HepG2 (cell line): ENCODE results near the gene TBC1D24. TPM values are rescaled to one million over a fixed set of nuclear protein-coding genes. Genes with fewer than 3 reads are reported as not detected.
A peak's percentile ranks its signal among the peaks of the same experiment; 100 is the strongest.

Experiments used
- IRF2 ChIP-seq: IDR thresholded peaks from 2 replicates; pipeline ENCODE4 v1.6.1; 2018; ENCODE audit warnings: missing genetic modification reagents, missing compliant biosample characterization
- ISX ChIP-seq: sonication (generic); formaldehyde crosslinking; conservative IDR thresholded peaks from 2 replicates; pipeline ENCODE4 v1.5.0; 2020; ENCODE audit warnings: missing genetic modification reagents
- JARID2 ChIP-seq: sonication (generic); formaldehyde crosslinking; IDR thresholded peaks from 2 replicates; pipeline ENCODE4 v1.8.1; 2023; ENCODE audit warnings: missing genetic modification reagents, inconsistent platforms; ENCODE audit not compliant: insufficient replicate concordance
- MED13 ChIP-seq: sonication (generic); formaldehyde crosslinking; IDR thresholded peaks from 2 replicates; pipeline ENCODE4 v1.5.0; 2020; ENCODE audit warnings: missing genetic modification reagents
- MEF2D ChIP-seq: sonication (generic); formaldehyde crosslinking; IDR thresholded peaks from 2 replicates; pipeline ENCODE4 v1.5.1; 2020; ENCODE audit warnings: mild to moderate bottlenecking, missing genetic modification reagents
- ZNF260 ChIP-seq: sonication (generic); formaldehyde crosslinking; IDR thresholded peaks from 2 replicates; pipeline ENCODE4 v1.4.0; 2020; ENCODE audit warnings: missing genetic modification reagents, low read depth, mild to moderate bottlenecking, borderline replicate concordance
- ZNF34 ChIP-seq: sonication (generic); formaldehyde crosslinking; IDR thresholded peaks from 2 replicates; pipeline ENCODE4 v1.4.0; 2020; ENCODE audit warnings: mild to moderate bottlenecking, missing genetic modification reagents, borderline replicate concordance
- ZNF44 ChIP-seq: sonication (generic); formaldehyde crosslinking; IDR thresholded peaks from 2 replicates; pipeline ENCODE4 v1.5.1; 2020; ENCODE audit warnings: mild to moderate bottlenecking, missing genetic modification reagents
- ZNF468 ChIP-seq: sonication (generic); formaldehyde crosslinking; IDR thresholded peaks from 2 replicates; pipeline ENCODE4 v1.8.0; 2022; ENCODE audit warnings: mild to moderate bottlenecking, moderate library complexity, missing genetic modification reagents
- ZNF484 ChIP-seq: sonication (generic); formaldehyde crosslinking; IDR thresholded peaks from 2 replicates; pipeline ENCODE4 v1.5.1; 2020; ENCODE audit warnings: mild to moderate bottlenecking, low read depth, missing genetic modification reagents, borderline replicate concordance
- ZNF530 ChIP-seq: sonication (generic); formaldehyde crosslinking; IDR thresholded peaks from 2 replicates; pipeline ENCODE4 v1.5.0; 2020; ENCODE audit warnings: low read depth, mild to moderate bottlenecking, missing genetic modification reagents
- ZNF563 ChIP-seq: sonication (generic); formaldehyde crosslinking; IDR thresholded peaks from 2 replicates; pipeline ENCODE4 v1.8.0; 2022; ENCODE audit warnings: mild to moderate bottlenecking, moderate library complexity, missing genetic modification reagents
- ZNF674 ChIP-seq: sonication (generic); formaldehyde crosslinking; IDR thresholded peaks from 2 replicates; pipeline ENCODE4 v1.5.0; 2020; ENCODE audit warnings: low read depth, mild to moderate bottlenecking, missing genetic modification reagents
- polyA plus RNA-seq, 8 experiments: library from polyadenylated mRNA; depleted of rRNA in 3 of 8; stranded (reverse) in 7 of 8; unstranded in 1 of 8; fragments of >200 nt; fragmentation: Illumina TruSeq in 4 of 8; extraction: Trizol in 4 of 8; gene quantifications; 2 replicates each; pipeline versions ENCODE4 v1.2.1 to v1.2.3, GENCODE V29; 2011 to 2016; ENCODE audit warnings: low read depth in 4 of 8, missing spikeins in 1 of 8, mixed read lengths in 1 of 8; ENCODE audit not compliant: insufficient read depth in 1 of 8
- total RNA-seq, 5 experiments: library from RNA; depleted of rRNA; stranded (reverse); fragments of >200 nt; fragmentation: Illumina TruSeq; extraction: Trizol; gene quantifications; 2 replicates each; pipeline ENCODE4 v1.2.3, GENCODE V29; 2016; ENCODE audit warnings: low read depth in 1 of 5
- TF ChIP-seq, protein P1 (sequence below): sonication (generic); formaldehyde crosslinking; IDR thresholded peaks from 2 replicates; pipeline ENCODE4 v1.4.0; 2020; ENCODE audit warnings: missing genetic modification reagents
- TF ChIP-seq, protein P2 (sequence below): IDR thresholded peaks from 2 replicates; pipeline ENCODE4 v1.6.1; 2018; ENCODE audit warnings: missing genetic modification reagents
- TF ChIP-seq, protein P3 (sequence below): IDR thresholded peaks from 2 replicates; pipeline ENCODE4 v1.4.0; 2020; ENCODE audit warnings: mild to moderate bottlenecking, missing genetic modification reagents
- TF ChIP-seq, protein P4 (sequence below): sonication (generic); formaldehyde crosslinking; IDR thresholded peaks from 2 replicates; pipeline ENCODE4 v1.4.0; 2020; ENCODE audit warnings: mild to moderate bottlenecking, missing genetic modification reagents
- TF ChIP-seq, protein P5 (sequence below): sonication (generic); formaldehyde crosslinking; conservative IDR thresholded peaks from 2 replicates; pipeline ENCODE4 v1.4.0; 2020; ENCODE audit warnings: missing genetic modification reagents

Gene TBC1D24
- total and polyA plus RNA-seq, 2 of the 13 experiments (the other 11 are each of a cell fraction or from before 2014, with no cell fraction given) = 7.7 to 13.7 TPM

DNA sequence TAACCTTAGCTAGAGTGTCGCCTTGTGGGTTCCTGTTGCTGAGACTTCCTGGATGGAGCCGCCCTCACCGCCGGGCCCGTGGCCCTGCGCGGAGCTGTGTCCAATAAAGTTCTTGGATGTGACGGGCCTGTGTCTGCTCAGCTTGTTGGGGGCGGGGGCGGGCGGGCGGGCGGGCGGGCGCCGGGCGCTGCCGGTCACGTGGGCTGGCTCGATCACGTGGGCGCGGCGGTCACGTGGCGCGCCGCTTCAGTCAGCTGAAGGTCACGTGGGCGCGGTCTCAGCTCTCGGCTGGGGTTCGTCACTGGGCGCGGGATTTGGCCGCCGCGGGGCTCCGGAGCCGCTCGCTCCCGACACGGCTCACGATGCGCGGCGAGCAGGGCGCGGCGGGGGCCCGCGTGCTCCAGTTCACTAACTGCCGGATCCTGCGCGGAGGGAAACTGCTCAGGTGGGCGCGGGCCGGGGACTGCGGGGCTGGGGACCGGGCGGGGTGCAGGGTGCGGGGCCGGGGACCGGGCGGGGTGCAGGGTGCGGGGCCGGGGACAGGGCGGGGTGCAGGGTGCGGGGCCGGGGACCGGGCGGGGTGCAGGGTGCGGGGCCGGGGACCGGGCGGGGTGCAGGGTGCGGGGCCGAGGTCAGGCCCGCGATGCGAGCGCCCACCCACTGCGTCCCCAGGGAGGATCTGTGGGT lies 45.3 kb downstream of the TBC1D24 start, which contains the start of gene AMDHD2 (continued):
- TF ChIP-seq ZNF484 = no peak
- TF ChIP-seq, protein P1, sequence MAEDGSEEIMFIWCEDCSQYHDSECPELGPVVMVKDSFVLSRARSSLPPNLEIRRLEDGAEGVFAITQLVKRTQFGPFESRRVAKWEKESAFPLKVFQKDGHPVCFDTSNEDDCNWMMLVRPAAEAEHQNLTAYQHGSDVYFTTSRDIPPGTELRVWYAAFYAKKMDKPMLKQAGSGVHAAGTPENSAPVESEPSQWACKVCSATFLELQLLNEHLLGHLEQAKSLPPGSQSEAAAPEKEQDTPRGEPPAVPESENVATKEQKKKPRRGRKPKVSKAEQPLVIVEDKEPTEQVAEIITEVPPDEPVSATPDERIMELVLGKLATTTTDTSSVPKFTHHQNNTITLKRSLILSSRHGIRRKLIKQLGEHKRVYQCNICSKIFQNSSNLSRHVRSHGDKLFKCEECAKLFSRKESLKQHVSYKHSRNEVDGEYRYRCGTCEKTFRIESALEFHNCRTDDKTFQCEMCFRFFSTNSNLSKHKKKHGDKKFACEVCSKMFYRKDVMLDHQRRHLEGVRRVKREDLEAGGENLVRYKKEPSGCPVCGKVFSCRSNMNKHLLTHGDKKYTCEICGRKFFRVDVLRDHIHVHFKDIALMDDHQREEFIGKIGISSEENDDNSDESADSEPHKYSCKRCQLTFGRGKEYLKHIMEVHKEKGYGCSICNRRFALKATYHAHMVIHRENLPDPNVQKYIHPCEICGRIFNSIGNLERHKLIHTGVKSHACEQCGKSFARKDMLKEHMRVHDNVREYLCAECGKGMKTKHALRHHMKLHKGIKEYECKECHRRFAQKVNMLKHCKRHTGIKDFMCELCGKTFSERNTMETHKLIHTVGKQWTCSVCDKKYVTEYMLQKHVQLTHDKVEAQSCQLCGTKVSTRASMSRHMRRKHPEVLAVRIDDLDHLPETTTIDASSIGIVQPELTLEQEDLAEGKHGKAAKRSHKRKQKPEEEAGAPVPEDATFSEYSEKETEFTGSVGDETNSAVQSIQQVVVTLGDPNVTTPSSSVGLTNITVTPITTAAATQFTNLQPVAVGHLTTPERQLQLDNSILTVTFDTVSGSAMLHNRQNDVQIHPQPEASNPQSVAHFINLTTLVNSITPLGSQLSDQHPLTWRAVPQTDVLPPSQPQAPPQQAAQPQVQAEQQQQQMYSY = no peak
- TF ChIP-seq ZNF530 = no peak
- no peak for TF ChIP-seq IRF2 (CRISPR knock-in tag)
- TF ChIP-seq, protein P2, sequence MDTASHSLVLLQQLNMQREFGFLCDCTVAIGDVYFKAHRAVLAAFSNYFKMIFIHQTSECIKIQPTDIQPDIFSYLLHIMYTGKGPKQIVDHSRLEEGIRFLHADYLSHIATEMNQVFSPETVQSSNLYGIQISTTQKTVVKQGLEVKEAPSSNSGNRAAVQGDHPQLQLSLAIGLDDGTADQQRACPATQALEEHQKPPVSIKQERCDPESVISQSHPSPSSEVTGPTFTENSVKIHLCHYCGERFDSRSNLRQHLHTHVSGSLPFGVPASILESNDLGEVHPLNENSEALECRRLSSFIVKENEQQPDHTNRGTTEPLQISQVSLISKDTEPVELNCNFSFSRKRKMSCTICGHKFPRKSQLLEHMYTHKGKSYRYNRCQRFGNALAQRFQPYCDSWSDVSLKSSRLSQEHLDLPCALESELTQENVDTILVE = no peak
- no peak for TF ChIP-seq ZNF44 (CRISPR knock-in tag)
- TF ChIP-seq, protein P3, sequence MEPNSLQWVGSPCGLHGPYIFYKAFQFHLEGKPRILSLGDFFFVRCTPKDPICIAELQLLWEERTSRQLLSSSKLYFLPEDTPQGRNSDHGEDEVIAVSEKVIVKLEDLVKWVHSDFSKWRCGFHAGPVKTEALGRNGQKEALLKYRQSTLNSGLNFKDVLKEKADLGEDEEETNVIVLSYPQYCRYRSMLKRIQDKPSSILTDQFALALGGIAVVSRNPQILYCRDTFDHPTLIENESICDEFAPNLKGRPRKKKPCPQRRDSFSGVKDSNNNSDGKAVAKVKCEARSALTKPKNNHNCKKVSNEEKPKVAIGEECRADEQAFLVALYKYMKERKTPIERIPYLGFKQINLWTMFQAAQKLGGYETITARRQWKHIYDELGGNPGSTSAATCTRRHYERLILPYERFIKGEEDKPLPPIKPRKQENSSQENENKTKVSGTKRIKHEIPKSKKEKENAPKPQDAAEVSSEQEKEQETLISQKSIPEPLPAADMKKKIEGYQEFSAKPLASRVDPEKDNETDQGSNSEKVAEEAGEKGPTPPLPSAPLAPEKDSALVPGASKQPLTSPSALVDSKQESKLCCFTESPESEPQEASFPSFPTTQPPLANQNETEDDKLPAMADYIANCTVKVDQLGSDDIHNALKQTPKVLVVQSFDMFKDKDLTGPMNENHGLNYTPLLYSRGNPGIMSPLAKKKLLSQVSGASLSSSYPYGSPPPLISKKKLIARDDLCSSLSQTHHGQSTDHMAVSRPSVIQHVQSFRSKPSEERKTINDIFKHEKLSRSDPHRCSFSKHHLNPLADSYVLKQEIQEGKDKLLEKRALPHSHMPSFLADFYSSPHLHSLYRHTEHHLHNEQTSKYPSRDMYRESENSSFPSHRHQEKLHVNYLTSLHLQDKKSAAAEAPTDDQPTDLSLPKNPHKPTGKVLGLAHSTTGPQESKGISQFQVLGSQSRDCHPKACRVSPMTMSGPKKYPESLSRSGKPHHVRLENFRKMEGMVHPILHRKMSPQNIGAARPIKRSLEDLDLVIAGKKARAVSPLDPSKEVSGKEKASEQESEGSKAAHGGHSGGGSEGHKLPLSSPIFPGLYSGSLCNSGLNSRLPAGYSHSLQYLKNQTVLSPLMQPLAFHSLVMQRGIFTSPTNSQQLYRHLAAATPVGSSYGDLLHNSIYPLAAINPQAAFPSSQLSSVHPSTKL (CRISPR knock-in tag) = 0 out of 2 replicates have a peak, but pooled peaks have one; percentile 36
- no peak for TF ChIP-seq MED13
- TF ChIP-seq ISX (CRISPR knock-in tag) = no peak
- TF ChIP-seq ZNF563 = no peak; the same call in 1 of the 2 replicates
- no peak for TF ChIP-seq ZNF260 (CRISPR knock-in tag)
- TF ChIP-seq, protein P4, sequence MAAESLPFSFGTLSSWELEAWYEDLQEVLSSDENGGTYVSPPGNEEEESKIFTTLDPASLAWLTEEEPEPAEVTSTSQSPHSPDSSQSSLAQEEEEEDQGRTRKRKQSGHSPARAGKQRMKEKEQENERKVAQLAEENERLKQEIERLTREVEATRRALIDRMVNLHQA (CRISPR knock-in tag) = no peak
- TF ChIP-seq ZNF468 = no peak
- TF ChIP-seq MEF2D = no peak
- no peak for TF ChIP-seq JARID2 (CRISPR knock-in tag)
- TF ChIP-seq, protein P5, sequence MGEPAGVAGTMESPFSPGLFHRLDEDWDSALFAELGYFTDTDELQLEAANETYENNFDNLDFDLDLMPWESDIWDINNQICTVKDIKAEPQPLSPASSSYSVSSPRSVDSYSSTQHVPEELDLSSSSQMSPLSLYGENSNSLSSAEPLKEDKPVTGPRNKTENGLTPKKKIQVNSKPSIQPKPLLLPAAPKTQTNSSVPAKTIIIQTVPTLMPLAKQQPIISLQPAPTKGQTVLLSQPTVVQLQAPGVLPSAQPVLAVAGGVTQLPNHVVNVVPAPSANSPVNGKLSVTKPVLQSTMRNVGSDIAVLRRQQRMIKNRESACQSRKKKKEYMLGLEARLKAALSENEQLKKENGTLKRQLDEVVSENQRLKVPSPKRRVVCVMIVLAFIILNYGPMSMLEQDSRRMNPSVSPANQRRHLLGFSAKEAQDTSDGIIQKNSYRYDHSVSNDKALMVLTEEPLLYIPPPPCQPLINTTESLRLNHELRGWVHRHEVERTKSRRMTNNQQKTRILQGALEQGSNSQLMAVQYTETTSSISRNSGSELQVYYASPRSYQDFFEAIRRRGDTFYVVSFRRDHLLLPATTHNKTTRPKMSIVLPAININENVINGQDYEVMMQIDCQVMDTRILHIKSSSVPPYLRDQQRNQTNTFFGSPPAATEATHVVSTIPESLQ (CRISPR knock-in tag) = no peak
- TF ChIP-seq ZNF674 = no peak
- TF ChIP-seq ZNF34 = no peak
